HUES64 (cell line): ENCODE data around the gene ADO. TPM values are rescaled to one million over a fixed set of nuclear protein-coding genes. Genes with fewer than 3 reads are reported as not detected.

Experiments
- H3K27ac ChIP-seq: 2 replicates; pipeline ENCODE4 v1.7.0; 2013; ENCODE audit warnings: low read depth, low read length, inconsistent platforms
- H3K27me3 ChIP-seq: 2 replicates; pipeline ENCODE4 v1.6.1; 2013; ENCODE audit warnings: mild to moderate bottlenecking, low read length; ENCODE audit not compliant: insufficient read depth
- H3K36me3 ChIP-seq: 2 replicates; pipeline ENCODE4 v1.6.1; 2013; ENCODE audit warnings: mild to moderate bottlenecking, low read length; ENCODE audit not compliant: insufficient read depth
- H3K4me1 ChIP-seq: 2 replicates; pipeline ENCODE4 v1.6.1; 2013; ENCODE audit warnings: mild to moderate bottlenecking, low read length, moderate library complexity; ENCODE audit not compliant: insufficient read depth
- H3K4me3 ChIP-seq: 2 replicates; pipeline ENCODE4 v1.5.1; 2013; ENCODE audit warnings: mild to moderate bottlenecking, low read length, moderate library complexity
- H3K9ac ChIP-seq: 2 replicates; pipeline ENCODE4 v1.6.1; 2013; ENCODE audit warnings: mild to moderate bottlenecking, low read depth, low read length
- H3K9me3 ChIP-seq: 2 replicates; pipeline ENCODE4 v1.6.1; 2013; ENCODE audit warnings: low read depth, low read length; ENCODE audit not compliant: insufficient read depth
- WGBS: fragments of 150-250, 120-280 bp; methylation state at CpG from one replicate; pipeline ENCODE4 v1.1.7; 2013; ENCODE audit warnings: missing lambda C conversion rate; 5-methylcytosine and 5-hydroxymethylcytosine counted together
- polyA plus RNA-seq, 2 experiments: library from polyadenylated mRNA; stranded (reverse); fragments of 50-300 nt; gene quantifications; one replicate each; pipeline ENCODE4 v1.2.3, GENCODE V29; 2013

ADO gene
- 26.3 TPM for polyA plus RNA-seq (2013, experiment 1 of 2)
- polyA plus RNA-seq (2013, experiment 2 of 2) = 26.9 TPM

DNA sequence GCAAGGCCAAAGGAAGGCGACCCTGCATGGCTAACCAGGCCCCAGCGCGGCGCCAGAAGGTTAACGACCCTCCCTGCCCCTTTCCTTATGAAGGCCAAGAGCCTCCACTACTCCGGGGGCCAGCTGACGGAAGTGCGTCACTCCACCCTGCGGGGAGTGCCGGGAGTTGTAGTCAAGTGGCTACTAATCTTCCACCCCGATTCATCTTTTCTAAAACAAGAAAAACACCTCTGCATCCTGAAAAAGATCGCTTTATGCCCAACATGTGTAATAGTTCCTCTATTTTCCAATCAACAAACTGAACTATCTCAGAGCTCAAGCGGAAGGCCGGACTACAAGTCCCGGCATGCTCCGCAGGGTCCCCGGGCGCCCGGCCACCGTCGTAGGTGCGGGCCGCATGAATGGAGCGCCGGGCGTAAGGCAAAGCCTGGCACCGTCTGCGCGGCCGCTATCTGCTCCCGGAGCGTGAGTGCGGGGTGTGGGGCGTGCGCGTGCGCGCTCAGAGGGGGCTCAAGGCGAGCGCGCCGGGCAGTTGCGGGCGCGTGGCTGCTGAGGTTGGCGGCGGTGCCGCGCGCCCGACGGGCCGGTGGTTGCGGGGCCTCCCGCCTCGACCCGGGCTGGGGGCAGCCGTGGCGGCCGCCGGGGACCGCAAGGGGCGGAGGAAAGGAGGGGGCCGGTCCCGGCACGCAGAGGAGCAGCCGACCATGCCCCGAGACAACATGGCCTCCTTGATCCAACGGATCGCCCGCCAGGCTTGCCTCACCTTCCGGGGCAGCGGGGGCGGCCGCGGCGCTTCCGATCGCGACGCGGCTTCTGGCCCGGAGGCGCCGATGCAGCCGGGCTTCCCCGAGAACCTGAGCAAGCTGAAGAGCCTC is at the start of gene ADO:
ADO (plus strand) TSS at position 365 of the 875 bp plus-strand sequence; CDS start at position 705, 340 bp downstream.
- Histone ChIP-seq H3K27ac (peak within 1 kb of the TSS; percentile 89), H3K9me3 (no peaks in the 10 kb centered on the region), H3K4me1 (peaks cover 45% of the 10 kb centered on the region), H3K27me3 (no peaks in the 10 kb centered on the region), H3K4me3 (peak within 1 kb of the TSS; percentile 74), H3K36me3 (peaks cover 3% of the 10 kb centered on the region; the same call in 1 of the 2 replicates), H3K9ac (peak within 1 kb of the TSS; percentile 89)
- under 1% methylated on average over 87 of the region's 87 CpGs for WGBS

DNA sequence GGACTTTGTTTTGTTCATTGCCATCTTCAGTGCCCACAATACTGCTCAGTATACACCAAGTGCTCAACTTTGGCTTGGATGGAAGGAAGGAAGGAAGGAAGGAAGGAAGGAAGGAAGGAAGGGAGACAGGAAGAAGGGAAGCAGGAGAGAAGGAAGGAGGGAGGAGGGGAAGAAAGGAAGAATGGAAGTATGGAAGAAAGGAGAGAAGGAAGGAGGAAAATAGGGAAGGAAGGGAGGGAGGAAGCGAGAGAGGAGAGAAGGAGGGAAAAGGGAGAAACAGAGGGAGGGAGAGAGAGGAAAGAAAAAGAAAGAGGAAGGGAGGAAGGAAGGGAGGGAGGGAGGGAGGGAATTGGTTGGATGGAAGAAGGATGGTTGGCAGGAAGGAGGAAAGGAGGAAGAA is 49.6 kb upstream of the ADO start:
- Histone ChIP-seq H3K27me3 (no peaks in the 10 kb centered on the region), H3K4me3 (no peak overlapping the region), H3K9me3 (no peaks in the 10 kb centered on the region), H3K27ac (no peak overlapping the region), H3K36me3 (no peaks in the 10 kb centered on the region), H3K9ac (no peak overlapping the region), H3K4me1 (no peaks in the 10 kb centered on the region)
- 93% methylated on average over 1 of the region's 1 CpG for WGBS

DNA sequence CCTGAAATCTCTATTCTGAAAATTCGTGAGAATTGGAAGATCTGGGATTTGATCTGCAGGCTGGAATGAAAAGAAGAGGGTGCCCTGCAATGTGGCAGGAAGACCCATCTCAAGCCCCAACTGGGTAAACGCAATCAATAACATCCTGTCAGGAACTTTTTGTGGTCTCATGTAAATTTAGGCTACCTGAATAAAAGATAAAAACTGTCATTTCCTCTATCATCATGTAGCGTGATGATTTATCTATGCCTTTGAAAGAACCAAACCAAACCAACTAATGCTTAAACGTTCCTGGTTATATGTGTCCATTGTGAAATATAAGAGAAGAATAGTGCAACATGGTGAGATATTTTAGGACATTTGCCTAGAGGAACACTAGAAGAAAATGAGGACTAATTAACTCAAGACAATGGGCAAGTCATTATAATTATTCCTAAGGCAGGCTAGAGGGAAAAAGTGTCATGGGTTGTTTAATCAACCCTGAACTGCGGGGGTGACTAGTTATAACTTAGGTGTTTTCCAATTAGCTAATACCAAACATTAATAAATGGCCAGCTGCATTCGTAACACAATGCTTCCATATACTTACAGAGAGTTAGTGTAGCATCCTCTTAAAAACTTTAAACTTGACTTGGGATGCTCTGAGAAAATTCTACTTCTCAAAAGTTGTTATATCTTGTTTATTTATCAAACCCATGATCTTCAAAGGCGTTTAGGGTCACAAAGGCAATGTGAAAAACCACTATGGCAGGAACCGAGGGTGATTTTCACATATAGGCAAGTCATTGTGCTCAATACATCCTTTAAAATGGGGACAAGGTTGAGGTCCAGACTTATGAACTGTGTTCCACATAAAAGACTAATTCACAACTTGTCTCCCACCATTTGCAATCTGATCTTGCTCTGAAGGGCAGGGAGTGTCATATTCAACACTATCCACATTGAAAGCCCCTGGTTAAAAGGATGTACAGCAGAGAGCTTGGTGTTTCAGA is 48.6 kb upstream of the ADO start:
- Histone ChIP-seq H3K9me3 (no peaks in the 10 kb centered on the region), H3K27ac (no peak overlapping the region), H3K27me3 (no peaks in the 10 kb centered on the region), H3K4me1 (peaks cover 7% of the 10 kb centered on the region), H3K36me3 (no peaks in the 10 kb centered on the region), H3K9ac (no peak overlapping the region), H3K4me3 (no peak overlapping the region)
- whole genome bisulfite sequencing = 86% methylated on average over 6 of the region's 8 CpGs

DNA sequence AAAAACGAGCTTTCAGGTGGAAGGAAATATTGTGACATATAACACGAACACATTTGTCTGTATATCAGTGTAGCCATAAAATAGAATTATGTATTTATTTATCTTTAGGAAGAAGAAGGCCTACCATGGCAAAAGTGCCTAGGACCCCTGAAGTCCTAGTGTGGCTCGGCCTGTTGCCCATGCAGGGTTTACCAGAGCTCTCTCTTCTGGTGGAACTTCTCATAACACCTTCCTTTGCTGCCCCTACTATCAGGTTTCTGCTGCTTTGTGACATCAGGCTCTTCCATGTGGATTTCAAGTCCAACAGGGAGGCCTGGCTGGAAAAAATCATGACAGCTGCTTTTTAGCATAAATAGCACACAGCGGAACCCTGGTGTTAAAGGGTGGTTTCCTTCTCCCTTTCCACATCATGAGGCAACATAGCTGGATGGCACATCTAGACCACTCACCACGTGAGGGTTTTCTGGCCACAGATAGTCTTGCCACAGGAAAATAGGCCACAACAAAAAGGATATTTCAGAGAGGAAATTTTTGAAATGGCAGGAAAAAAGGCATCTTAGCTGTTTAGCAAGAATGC is 44.8 kb upstream of the ADO start:
- no peaks in the 10 kb centered on the region for H3K36me3 ChIP-seq
- 99% methylated on average over 3 of the region's 5 CpGs for WGBS
- H3K4me3 ChIP-seq = no peak overlapping the region
- no peak overlapping the region for H3K9ac ChIP-seq
- no peaks in the 10 kb centered on the region for H3K9me3 ChIP-seq
- H3K4me1 ChIP-seq = peaks cover 12% of the 10 kb centered on the region
- no peaks in the 10 kb centered on the region for H3K27me3 ChIP-seq
- H3K27ac ChIP-seq = no peak overlapping the region

DNA sequence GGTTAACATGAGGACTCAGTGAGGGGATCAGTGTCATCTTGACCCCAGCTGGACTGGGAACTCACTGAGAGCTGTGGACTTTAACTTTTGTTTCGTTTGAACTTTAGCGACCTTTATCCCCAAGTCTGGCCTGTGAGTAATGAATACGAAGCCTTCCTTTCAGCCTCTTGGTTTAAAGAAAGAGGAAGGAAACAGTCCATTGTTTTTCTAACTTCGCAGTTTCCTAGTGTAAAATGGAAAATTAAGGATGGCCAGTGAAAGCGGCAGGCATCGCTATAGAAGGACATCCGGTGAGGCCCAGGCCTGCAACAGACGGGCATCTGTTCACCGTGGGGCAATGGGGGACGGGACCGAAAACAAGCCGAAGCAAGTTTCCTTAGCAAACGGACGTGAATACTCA is 44.1 kb upstream of the ADO start:
- Histone ChIP-seq H3K27me3 (no peaks in the 10 kb centered on the region), H3K4me1 (peaks cover 12% of the 10 kb centered on the region)
- WGBS = 85% methylated on average over 14 of the region's 14 CpGs

DNA sequence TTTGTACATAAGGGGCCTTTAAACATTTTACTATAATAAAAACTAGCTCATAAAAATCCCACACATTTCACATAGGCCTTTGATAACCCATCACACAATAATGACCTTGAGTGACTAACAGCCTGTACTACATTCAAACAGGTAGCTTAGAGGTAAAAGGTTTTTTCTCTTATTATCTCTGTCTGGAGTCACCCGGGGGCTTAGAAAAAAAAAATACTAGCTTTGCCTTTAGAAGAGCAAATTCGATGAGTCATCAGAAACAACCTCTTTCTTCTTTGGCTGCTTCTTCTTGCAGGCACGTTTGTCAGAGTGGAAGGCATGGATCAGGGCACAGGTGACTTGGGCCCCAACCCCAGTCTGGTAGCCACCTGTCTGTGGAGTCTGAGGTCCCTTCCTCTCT is 43.4 kb upstream of the ADO start:
- WGBS = 50% methylated on average over 3 of the region's 3 CpGs
- peaks cover 12% of the 10 kb centered on the region for H3K4me1 ChIP-seq
- no peaks in the 10 kb centered on the region for H3K36me3 ChIP-seq
- H3K27me3 ChIP-seq = no peaks in the 10 kb centered on the region
- no peak overlapping the region for H3K9ac ChIP-seq
- H3K9me3 ChIP-seq = no peaks in the 10 kb centered on the region
- no peak overlapping the region for H3K4me3 ChIP-seq
- H3K27ac ChIP-seq = no peak overlapping the region

More for the DNA sequence above, 44.1 kb upstream of the ADO start:
- no peak overlapping the region for H3K9ac ChIP-seq
- H3K27ac ChIP-seq = no peak overlapping the region
- H3K9me3 ChIP-seq = no peaks in the 10 kb centered on the region
- no peaks in the 10 kb centered on the region for H3K36me3 ChIP-seq
- no peak overlapping the region for H3K4me3 ChIP-seq

DNA sequence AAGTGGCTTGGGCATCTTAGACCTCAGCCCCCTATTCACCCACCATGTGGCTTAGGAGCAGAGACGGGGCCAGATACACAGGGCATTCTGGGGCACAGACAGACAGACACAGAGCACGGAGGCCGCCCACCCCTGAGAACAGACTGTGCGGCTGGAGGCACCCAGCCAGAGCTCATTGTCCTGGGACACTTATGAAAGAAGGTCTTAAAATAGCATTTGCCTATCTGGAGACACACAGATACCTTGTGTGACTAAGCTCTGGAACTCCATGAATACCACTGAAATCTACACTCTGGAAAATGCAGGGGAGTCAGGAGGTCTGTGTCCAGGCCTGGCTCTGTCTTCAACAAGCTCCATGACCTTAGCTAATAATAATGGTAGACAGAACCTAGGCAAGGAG is 41.4 kb upstream of the ADO start:
- Histone ChIP-seq H3K9me3 (no peaks in the 10 kb centered on the region), H3K4me3 (no peak overlapping the region), H3K4me1 (peaks cover 12% of the 10 kb centered on the region), H3K36me3 (no peaks in the 10 kb centered on the region), H3K27me3 (no peaks in the 10 kb centered on the region), H3K9ac (no peak overlapping the region), H3K27ac (no peak overlapping the region)
- WGBS = 92% methylated on average over 4 of the region's 4 CpGs

DNA sequence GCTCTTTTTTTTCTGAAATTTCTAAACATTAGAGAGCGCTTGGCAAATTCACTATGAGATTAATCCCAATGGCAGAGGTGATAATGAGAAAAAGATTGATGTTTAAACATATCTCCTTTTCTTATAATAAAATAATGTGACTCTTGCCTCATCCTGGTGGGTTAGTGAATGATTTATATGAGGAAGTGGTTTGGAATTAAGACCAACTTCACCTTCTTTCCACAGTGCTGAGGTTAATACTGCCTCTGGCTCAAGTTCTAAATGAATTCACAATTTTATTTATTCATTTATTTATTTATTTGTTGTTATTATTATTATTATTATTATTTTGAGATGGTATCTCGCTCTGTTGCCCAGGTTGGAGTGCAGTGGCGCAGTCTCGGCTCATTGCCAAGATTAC is 40.5 kb upstream of the ADO start:
- WGBS = 95% methylated on average over 3 of the region's 4 CpGs
- Histone ChIP-seq H3K4me1 (peaks cover 12% of the 10 kb centered on the region), H3K9ac (no peak overlapping the region), H3K36me3 (no peaks in the 10 kb centered on the region), H3K27me3 (no peaks in the 10 kb centered on the region), H3K27ac (no peak overlapping the region), H3K4me3 (no peak overlapping the region), H3K9me3 (no peaks in the 10 kb centered on the region)

DNA sequence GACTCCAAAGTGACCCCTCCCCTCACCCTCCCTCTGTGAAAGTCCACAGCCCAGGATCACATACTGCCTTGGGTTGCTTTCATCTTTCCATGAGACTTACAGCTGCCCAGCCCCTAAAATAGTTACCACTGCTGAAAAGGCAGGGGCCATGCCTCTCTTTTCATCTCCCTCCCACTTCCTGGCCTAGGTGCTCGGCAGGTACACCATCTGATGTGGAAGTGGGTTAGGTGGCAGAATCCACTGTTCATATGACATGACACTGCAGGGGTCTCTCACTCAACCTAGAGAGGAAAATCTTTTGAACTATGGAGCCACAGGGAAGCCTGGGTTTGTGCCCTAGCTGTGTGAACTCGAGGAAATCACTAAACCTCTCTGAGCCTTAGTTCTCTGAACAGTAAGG is 38.8 kb upstream of the ADO start:
- WGBS = 100% methylated on average over 1 of the region's 2 CpGs
- Histone ChIP-seq H3K9ac (no peak overlapping the region), H3K27ac (no peak overlapping the region), H3K9me3 (no peaks in the 10 kb centered on the region), H3K4me3 (no peak overlapping the region), H3K36me3 (no peaks in the 10 kb centered on the region), H3K27me3 (no peaks in the 10 kb centered on the region), H3K4me1 (peaks cover 19% of the 10 kb centered on the region)

DNA sequence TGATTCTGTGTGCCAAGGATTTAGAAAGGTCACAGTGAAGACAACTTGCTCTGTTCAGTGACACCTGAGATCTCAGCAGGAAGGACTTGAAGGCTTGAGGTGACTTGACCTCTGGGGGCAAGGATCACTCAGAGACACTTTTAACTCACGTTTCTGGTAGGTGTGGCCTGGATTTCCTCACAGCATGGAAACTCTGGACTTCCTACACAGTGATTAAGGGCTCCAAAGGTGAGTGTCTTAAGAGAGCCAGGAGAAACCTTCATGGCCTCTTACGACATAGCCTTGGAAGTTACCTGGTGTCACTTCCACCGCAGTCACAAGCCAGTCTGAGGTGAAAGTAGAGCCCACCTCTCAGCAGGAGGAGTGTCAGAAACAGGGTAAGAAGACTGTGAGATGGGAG is 38.1 kb upstream of the ADO start:
- Histone ChIP-seq H3K4me3 (no peak overlapping the region), H3K9me3 (no peaks in the 10 kb centered on the region), H3K9ac (no peak overlapping the region), H3K36me3 (no peaks in the 10 kb centered on the region), H3K27ac (no peak overlapping the region), H3K4me1 (peaks cover 19% of the 10 kb centered on the region), H3K27me3 (no peaks in the 10 kb centered on the region)
- WGBS = 68% methylated on average over 3 of the region's 3 CpGs
